Loucy (cell line): Measurements from ENCODE around the gene KRTAP10-9.

Experiments used
- EZH2phosphoT487 ChIP-seq: fragments of 200-600 bp; IDR thresholded peaks from 2 replicates; pipeline ENCODE4 v1.6.1; 2018; ENCODE audit warnings: antibody characterized with exemption, mild to moderate bottlenecking, moderate library complexity, borderline replicate concordance
- TF ChIP-seq, protein P1 (sequence below): fragments of 200-600 bp; sonication (generic); conservative IDR thresholded peaks from 2 replicates; pipeline ENCODE4 v1.5.1; 2014; ENCODE audit warnings: mild to moderate bottlenecking, antibody characterized with exemption, low read length

DNA sequence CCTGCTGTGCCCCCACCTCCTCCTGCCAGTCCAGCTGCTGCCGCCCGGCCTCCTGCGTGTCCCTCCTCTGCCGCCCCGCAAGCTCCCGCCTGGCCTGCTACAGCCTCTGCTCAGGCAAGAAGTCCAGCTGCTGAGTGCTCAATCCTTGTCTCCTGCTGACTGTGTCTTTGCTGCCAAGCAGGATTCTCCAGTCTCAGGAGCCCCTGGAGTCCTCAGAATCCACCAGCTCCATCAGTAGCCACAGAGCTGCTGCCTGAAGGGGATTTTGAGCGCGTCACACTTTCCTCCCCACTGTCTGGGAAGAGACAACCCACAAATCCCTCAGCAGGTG, 20.3 kb downstream of the KRTAP10-9 start:
- TF ChIP-seq, protein P1, sequence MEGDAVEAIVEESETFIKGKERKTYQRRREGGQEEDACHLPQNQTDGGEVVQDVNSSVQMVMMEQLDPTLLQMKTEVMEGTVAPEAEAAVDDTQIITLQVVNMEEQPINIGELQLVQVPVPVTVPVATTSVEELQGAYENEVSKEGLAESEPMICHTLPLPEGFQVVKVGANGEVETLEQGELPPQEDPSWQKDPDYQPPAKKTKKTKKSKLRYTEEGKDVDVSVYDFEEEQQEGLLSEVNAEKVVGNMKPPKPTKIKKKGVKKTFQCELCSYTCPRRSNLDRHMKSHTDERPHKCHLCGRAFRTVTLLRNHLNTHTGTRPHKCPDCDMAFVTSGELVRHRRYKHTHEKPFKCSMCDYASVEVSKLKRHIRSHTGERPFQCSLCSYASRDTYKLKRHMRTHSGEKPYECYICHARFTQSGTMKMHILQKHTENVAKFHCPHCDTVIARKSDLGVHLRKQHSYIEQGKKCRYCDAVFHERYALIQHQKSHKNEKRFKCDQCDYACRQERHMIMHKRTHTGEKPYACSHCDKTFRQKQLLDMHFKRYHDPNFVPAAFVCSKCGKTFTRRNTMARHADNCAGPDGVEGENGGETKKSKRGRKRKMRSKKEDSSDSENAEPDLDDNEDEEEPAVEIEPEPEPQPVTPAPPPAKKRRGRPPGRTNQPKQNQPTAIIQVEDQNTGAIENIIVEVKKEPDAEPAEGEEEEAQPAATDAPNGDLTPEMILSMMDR = no peak
- TF ChIP-seq EZH2phosphoT487 = no peak
